HG02798 (cell line): ENCODE data around the gene HYAL1.
"Not testable (repeated sequence)": the region's sequence is repeated elsewhere in the genome, so short reads cannot be mapped to it uniquely, and the experiment has no call there.

Experiments used
- ATAC-seq: cut with Tn5 transposase; IDR thresholded peaks from one replicate; pipeline ENCODE4 v1.9.1; 2021; ENCODE audit warnings: mild to moderate bottlenecking; ENCODE audit not compliant: unreplicated experiment, poor library complexity

The HYAL1 gene

DNA sequence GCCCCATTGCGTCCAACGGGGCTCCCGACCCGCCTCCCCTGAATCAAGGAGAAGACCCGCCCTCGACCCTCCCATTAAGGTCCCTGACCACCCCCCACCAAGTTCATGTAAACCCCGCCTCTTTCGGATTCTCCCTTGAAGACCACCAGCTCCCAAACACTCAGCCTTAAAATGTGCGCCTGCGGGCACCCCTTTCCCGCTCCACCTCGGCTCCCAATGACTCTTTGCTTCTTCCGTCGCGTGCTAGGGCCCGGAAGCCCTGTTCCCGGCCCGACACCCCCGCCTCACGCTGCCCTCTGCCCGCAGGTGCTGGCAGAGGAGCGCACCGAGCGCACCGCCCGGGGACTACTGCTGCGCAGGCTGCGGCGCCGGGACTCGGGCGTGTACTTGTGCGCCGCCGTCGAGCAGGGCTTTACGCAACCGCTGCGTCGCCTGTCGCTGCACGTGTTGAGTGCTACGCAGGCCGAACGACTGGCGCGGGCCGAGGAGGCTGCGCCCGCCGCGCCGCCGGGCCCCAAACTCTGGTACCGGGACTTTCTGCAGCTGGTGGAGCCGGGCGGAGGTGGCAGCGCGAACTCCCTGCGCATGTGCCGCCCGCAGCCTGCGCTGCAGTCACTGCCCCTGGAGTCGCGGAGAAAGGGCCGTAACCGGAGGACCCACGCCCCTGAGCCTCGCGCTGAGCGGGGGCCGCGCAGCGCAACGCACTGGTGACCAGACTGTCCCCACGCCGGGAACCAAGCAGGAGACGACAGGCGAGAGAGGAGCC lies 27.2 kb downstream of the HYAL1 start:
- no peak for ATAC-seq

DNA sequence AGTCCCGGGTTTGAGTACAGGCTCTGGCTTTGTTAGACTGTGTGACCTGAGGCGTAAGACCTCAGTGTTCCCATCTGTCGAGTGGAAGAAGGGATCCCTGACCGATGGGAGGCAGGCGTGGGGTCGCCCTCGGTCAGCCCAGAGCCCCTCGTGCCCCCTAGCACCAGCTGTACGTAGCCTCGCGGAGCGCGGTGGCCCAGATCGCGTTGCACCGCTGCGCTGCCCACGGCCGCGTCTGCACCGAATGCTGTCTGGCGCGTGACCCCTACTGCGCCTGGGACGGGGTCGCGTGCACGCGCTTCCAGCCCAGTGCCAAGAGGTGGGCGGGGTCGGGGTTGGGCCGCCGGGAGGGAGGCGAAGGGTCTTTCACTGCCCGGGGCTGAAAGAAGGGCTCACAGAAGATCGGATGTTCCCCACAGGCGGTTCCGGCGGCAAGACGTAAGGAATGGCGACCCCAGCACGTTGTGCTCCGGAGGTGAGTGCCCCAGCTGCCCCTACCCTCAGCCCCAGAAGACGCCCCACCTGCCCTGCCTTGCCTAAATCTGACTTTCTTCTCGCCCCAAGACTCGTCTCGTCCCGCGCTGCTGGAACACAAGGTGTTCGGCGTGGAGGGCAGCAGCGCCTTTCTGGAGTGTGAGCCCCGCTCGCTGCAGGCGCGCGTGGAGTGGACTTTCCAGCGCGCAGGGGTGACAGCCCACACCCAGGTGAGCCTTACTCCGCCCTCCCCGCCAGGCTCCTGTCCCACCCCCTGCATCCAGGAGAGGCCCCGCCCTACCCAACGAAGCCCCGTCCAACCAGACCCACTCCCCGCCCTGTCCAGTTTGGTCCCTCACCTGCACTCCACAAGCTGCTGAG lies 28.0 kb downstream of the HYAL1 start:
- ATAC-seq = no peak

DNA sequence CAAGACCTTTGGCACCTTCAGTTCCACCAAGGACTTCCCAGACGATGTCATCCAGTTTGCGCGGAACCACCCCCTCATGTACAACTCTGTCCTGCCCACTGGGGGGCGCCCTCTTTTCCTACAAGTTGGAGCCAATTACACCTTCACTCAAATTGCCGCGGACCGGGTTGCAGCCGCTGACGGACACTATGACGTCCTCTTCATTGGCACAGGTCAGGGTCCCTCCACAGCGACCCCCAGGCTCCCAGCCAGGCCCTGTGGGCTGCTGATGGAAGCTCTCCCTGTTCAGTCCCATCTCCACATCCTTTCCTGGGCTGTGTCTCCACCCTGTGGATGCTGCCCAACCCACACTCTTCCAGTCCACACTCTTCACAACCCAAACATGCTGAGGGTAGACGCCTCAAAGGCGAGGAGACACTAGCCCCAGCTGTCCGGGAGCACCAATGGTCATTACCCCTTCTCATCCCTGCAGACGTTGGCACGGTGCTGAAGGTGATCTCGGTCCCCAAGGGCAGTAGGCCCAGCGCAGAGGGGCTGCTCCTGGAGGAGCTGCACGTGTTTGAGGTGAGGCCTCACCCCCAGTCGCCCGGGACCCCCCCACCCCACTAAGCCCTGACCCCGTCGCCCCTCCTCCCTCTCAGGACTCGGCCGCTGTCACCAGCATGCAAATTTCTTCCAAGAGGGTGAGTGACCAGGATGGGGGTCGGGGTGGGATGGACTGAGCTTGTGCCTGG lies 28.8 kb downstream of the HYAL1 start:
- no peak for ATAC-seq

DNA sequence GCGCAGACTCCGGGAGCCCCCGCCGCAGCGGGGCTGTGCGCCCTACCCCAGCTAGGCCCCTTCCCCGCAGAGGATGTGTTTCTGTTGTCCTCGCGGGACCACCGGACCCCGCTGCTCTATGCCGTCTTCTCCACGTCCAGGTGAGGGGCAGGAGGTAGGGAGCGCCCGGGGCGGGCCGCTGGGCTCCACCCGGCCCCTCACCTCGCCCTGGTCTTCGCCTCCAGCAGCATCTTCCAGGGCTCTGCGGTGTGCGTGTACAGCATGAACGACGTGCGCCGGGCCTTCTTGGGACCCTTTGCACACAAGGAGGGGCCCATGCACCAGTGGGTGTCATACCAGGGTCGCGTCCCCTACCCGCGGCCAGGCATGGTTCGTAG lies 29.7 kb downstream of the HYAL1 start:
- ATAC-seq = no peak

DNA sequence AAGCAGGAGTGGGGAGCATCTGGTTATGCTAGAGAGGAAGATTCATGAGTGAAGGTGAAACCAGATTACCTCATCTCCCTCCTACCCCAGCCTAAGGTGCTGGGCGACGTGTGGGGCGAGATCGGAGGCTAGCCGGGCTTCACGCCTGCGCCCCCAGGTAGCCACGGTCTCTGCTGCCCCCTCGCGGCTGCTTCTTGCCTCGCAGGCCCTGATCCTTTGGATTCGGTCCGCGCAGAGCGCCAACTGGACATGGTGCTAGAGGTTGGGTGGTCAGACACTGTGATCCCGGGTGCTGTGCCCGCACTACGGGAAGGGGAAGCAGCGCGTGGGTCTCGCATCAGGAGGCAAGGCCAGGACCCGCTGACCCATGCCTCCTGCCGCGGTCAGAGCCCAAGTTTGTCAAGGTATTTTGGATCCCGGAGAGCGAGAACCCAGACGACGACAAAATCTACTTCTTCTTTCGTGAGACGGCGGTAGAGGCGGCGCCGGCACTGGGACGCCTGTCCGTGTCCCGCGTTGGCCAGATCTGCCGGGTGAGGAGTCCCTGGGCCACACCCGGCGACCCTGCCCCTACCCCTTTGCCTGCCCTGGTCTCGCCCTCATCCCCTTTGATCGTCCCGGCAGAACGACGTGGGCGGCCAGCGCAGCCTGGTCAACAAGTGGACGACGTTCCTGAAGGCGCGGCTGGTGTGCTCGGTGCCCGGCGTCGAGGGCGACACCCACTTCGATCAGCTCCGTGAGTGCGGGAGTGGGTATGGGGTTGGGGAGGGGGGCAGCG lies 30.3 kb downstream of the HYAL1 start:
- ATAC-seq = peak; percentile 86

DNA sequence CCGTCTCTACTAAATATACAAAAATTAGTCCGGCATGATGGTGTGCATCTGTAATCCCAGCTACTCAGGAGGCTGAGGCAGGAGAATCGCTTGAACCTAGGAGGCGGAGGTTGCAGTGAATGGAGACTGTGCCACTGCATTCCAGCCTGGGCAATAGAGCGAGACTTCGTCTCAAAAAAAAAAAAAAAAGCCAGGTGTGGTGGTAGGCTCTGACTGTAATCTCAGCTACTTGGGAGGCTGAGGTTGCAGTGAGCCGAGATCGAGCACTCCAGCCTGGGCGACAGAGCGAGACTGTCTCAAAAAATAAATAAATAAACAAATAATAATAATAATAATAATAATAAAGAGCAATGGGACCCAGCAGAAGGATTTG lies 30.9 kb downstream of the HYAL1 start:
- not testable (repeated sequence) for ATAC-seq

DNA sequence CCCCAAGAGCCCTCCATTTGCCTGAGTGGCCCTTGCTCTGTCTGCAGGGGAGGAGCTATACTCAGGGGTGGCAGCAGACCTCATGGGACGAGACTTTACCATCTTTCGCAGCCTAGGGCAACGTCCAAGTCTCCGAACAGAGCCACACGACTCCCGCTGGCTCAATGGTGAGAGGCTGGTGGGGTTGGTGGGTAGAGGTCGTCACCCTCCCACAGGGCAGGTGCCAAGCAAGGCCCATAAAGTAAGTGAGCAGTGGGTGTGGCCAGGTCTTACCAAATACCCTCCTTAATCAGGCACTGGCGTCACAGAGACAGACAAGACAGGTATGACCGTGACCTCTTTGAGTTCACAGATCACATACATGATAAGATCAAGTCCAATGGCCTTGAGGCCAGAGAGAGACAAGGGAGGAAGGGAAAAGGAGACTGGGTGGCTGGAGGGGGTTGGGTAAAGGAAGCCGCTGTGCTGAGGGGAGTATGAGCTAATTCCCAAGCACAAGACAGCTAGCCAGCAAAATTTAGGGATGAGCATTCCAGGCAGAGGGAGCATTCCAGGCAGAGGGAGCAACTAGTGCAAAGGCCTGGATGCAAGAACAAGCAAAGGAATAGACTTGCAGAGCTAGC lies 31.9 kb downstream of the HYAL1 start:
- ATAC-seq = no peak

DNA sequence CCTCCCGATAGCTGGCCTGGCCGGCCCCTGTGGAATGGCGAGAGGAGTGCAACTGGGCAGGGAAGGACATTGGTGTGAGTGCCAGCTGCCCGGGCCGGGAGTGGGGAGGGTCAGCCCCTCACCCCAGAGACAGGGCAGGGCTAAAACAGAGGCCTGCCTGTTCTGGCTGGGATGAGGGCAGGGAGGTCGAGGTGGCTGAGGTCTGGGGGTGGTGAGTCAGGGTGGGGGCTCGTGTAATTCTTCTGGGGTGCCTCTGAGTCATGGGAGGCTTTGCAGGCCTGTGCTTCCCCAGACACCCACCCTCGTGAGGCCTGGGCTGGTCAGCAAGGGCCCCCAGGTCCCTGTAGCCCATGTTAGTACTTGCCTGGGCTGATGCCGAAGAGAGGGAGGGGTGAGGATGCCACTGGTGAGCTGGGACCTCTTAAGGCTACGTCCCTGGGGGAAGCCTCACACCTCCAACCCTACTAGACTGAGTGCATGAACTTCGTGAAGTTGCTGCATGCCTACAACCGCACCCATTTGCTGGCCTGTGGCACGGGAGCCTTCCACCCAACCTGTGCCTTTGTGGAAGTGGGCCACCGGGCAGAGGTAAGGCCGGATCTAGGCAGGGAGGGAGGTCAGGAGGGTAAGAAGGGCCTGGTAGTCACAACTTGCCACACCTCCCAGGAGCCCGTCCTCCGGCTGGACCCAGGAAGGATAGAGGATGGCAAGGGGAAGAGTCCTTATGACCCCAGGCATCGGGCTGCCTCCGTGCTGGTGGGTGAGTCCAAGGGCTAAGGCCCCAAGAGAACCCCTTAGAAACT lies 32.8 kb downstream of the HYAL1 start:
- ATAC-seq = no peak

DNA sequence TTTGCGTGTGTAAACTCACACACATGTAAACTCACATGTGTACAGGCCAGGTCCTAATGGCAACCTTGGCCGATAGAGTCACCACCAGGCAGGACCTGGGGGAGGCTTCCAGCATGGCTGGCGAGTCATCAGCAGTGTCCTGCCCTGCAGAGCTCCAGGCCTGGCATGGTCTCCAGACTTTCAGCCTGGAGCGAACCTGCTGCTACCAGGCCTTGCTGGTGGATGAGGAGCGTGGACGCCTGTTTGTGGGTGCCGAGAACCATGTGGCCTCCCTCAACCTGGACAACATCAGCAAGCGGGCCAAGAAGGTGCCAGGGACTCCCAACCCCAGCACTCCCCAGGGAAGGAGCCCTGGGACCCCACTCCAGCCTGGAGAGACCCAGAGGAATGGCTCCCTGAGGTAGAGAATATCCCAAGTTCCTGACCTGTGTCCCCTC lies 33.4 kb downstream of the HYAL1 start:
- ATAC-seq = no peak

DNA sequence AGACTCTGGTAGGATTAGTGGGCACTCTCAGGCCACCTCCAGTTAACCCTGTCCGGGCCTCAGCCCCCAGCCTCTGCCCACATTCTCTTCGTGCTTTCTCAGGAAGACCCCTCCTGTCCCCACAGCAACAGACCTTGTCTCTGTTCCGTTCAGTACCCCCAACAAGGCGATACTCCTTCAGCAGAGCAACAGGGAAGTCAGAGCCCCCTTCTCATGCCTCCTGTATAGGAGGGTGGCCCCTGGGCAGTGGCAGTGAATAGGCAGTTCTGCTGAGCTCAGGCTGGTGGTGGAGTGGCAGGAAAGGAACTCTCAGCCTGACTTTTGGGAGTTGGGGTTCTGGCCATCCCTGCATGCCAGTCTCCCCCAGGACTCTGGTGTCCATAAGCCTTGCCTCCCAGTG lies 33.9 kb downstream of the HYAL1 start:
- ATAC-seq = no peak

DNA sequence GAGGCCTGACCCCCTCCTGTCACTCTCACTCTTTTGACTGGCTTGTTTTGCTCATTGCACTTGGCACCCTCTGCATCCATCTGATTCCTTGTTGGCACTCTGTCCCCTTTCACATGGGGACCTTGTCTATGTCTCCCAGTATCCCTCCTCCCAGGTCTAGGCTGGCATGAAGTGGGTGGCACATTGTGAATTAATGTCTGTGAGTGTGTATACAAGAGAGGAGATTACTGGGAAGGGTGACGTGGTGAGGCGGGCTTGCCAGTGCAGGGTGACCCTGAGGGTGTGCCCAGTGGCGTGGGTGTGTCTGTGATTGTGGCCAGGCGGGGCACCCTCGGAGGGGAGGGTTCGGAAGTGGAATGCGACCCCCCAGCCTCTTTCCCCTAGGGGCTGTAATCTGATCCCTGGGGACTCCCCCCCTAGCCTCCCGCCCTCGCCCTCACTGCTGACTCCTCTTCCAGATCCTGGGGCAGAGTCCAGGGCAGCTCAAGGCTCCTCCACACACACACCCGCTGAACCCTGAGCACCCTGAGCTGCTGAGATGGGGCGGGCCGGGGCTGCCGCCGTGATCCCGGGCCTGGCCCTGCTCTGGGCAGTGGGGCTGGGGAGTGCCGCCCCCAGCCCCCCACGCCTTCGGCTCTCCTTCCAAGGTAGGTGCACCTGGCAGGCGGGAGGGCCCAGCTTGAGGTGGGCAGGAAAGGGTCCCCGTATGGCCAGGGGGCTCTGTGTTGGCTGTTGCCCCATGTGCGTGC lies 34.5 kb downstream of the HYAL1 start, which contains the start of gene SEMA3B:
TSS of gene SEMA3B (plus strand) at position 445 of the 749 bp plus-strand sequence. CDS start at position 539, 94 bp downstream.
- ATAC-seq = no peak

DNA sequence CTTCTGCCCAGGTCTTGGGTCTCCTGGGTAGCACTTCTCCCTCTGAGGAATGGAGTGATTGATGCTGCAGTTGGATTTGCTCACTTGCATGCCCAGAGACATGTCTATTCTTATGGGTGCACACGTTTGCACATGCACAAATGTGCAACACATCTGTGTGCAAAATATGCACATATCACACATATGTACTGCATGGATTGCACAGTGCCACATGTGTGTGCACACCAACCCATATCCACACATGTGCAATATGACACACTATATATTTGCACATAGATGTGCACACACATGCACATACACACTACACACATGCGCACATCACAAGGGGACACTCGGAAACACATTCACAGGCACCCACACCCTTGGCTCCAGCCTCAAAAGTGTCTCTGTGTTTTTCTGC lies 35.1 kb downstream of the HYAL1 start:
- no peak for ATAC-seq

DNA sequence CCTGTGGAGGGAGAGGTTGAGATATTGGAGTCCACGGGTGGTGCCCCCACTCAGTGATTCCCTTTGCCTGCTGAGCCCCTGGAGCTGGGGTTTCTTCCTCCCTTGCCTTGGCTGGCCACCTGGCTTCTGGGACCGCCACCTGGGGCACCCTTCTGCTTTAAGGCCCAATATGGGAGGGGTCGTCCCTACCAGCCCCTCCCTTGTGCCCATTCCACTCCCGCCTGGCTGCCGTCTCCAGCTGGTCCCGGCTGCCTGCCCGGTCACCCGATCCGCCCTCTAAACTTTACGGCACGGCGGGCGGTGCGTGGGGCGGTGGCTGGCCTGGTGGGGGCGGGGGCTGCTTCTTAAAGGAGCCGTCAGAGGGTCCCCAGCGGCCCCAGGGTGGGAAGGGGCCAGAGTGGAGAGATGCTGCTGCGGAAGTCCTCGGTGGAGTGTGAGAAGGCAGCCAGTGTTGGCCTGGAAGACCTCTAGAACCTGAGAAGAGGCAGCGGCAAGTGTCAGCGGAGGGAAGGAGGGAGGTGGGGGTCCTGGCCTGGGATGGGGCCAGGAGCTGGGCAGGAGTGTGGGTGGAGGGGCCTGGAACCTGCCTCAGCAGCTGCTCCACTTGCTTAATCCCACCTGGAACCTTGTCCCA lies 36.0 kb downstream of the HYAL1 start:
- ATAC-seq = no peak

DNA sequence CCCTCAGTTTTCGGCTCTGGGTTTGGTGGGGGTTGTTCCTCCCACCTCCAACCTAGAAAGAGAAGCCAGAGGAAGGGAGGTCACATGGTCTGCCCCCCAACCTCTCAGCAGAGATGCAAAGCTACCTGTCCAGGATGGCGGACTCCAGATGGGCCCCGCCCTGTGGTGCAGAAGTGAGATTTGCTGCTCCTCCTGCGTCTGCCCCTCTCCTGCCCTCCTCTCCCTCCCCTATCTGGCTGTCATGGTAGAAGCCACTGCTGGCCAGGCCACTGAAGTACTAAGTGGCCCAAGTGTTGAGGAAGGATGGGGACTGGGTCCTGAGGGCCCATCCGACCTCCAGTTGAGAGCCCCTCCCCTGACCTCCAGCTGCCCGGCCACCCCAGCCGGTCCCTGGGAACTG lies 36.5 kb downstream of the HYAL1 start:
- no peak for ATAC-seq

DNA sequence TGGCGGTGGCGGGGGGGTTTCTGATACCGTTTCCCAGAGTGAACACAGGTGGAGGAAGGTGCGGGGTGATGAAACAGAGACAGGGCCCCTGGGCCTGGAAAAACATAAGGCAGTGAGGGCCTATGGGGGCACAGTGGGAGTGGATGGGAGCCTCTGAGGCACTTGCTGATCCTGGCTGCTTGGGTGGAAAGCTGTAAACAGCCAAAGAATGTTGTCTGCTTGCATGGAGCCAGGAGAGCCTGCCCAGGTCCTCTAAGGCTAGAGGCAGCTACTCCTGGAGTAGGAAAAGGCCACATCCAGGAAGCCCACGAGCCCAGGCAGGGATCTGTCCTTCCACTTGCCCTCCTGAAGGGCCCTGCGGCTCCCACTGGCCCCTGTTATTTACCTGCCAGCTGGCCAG lies 37.4 kb downstream of the HYAL1 start:
- no peak for ATAC-seq

DNA sequence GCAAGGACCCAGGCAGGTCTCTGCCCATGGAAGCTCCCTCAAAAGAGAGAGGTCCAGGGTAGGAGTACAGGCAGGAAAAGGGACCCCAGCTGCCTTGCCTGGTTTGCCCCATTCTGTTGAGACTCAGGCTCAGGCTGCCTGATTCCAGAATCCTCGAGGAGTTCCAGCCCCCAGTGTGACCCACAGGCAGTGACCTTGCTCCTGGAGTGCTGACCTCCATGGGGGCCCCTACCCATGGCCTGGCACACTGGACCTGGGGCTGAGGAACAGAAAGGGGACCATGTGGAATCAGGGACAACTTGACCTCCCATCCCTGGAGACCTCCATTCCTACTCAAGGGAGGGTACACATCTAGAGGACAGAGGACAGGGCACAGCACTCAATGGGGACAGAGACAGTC lies 37.8 kb downstream of the HYAL1 start:
- no peak for ATAC-seq

DNA sequence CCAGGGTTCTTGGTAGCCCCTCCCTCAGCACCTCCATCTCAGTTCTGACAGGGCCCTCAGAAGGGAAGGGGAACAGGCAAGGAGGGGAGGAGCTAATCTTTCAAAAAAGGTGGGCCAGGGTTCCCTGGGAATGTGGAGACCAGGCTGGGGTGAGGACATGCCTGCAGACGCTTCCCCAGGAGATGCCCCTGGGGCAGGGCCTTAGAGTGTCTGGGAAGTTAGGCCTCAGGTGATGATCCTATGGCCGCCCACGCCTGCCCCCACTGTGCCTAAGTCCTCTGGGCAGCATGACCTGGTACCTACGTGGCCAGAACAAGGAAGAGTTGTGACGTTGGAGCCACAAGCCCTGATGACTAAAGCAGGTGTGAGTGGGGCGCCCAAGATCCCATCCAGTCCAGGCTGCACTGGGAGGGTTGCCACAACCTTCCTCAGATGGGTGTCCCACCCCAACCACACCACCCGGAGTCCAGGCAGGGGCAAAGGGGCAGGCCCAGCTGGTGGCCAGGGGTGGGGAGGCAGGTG lies 38.3 kb downstream of the HYAL1 start:
- ATAC-seq = no peak
